DMS53 treated with DMSO at 0.1 percent for 48 hours (cell line): Measurements from ENCODE around the gene PARD3.
"Not testable (repeated sequence)": the region's sequence is repeated elsewhere in the genome, so short reads cannot be mapped to it uniquely, and the experiment has no call there.

Source experiments
- DNase-seq: peaks from one replicate; lab custom pipeline; 2025; ENCODE audit not compliant: unreplicated experiment; lab: John Stamatoyannopoulos, UW

Gene PARD3

DNA sequence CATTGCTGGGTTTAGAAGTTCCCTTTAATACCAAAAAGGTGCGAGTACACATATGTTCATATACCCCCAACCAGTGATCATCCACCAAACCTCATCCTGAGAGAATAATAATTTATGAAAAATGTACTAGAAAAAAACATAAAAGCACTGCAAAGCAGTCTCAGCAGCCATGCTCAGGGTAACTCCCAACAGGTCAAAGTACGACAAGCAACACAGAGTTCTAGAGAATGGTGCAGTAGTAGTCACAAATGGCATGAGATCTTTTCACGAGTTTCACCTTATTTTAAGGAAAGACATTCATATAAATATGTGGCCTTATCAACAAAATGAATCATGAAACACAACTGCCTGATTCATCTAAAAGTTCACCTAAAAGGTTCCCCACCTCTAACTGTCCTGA, 338.5 kb downstream of the PARD3 start:
- DNase-seq = no peak

DNA sequence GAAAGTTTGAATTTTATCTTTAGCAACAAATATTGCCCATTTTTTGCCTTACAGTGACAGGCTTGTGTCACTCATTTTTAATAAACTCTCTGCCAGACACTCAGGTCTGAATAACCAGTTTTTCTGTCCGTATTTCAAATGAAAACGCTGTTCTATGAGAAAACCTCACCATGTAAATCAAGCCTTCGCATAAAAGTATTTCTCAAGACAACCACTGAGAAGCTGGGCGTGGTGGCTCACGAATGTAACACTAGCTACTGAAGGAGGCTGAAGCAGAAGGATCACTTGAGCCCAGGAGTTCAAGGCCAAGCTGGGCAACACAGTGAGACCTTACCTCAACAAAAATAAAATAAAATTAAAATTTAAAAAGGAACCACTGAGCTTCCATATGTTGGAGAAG, 339.3 kb downstream of the PARD3 start:
- no peak for DNase-seq

DNA sequence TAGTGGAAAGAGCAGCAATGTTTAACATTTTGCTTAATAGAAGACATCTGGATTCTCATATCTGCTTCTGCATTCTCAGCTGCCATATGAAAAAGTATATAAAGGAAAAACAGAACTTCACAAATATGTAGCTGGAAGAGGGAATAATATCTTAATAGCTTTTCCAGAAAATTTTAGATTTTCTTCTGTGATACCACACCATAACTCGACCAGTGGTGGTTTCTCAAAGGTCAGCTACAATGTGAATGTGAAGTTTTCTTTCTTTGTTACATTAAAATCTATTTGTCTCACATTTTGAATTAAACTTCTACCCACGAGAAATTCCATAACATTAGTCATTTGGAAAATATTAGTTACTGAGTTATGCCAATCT, 339.8 kb downstream of the PARD3 start:
- DNase-seq = no peak

DNA sequence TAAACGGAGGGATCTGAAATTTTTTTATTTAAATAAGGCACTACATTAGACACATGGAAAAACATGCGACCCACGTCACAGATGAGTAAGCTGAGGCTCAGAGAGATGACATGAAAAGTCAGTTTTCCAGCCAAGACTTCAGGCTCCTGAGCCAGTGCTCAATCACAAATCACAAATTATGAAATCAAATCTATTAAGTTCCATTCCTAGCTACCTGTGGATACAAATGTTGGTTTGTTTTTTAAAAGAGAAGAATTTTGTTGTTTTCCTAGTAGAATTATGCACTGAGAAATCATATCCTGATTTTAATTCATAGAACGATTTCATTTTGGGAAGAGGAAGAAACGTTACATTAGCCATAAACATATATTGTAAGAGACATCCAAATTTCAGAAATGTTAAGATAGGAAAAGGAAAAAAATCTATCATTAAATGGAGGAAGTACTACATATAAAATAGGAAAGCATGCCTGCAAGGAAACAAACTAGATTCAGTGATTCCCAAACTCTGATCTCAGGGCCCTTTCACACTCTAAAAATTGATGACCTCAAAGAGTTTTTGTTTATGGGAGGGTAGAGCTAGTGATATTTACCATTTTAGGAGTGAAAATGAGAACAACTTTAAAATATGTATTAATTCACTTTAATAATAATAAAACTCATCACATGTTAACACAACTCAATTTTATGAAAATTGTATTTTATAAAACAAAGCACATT, 340.4 kb downstream of the PARD3 start:
- no peak for DNase-seq

DNA sequence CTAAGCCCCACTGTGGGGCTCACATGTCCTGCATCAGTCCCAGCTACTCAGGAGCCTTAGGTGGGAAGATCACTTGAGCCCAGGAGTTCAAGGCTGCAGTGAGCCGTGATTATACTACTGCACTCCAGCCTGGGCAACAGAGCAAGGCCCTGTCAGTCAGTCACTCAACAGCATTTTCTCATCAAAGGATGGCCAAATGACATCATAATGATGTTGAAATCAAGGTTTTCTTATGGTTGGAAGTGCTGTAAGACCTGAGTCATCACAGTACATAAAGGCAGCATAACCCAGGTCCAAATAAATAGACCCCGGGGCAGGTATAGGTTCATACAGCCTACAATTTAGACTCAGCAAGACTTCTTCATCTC, 341.1 kb downstream of the PARD3 start:
- DNase-seq = no peak

DNA sequence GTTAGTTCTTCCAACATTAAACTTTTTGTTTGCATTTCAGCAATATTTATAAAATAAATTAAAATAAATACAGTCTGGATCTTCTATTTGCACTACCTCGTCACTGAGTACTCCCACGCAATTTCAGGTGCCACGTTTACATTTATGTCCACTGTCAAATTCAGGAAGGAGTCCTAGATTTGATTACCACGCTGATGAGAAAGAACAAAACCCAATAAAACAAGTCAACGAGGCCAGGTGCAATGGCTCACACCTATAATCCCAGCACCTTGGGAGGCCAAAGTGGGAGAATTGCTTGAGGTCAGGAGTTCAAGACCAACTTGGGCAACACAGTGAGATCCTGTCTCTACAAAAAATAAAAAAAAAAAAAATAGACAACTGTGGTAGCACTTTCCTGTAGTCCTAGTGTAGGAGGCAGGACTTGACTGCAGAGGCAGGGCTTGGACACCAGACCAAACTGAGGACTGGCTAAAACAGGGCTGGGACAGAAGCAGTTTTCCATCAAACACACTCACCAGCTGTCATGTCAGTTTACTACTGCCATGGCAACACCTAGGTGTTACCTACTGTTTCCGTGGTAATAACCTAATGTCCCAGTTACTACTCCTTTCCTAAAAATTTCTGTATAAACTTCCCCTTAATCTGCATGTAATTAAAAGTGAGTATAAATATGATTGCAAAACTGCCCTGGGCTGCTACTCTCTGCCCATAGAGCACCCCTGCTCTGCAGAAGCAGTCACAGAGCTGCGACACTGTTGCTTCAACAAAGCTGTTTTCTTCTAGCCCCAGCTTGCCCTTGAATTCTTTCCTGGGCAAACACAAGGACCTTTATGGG, 341.7 kb downstream of the PARD3 start:
- no peak for DNase-seq

DNA sequence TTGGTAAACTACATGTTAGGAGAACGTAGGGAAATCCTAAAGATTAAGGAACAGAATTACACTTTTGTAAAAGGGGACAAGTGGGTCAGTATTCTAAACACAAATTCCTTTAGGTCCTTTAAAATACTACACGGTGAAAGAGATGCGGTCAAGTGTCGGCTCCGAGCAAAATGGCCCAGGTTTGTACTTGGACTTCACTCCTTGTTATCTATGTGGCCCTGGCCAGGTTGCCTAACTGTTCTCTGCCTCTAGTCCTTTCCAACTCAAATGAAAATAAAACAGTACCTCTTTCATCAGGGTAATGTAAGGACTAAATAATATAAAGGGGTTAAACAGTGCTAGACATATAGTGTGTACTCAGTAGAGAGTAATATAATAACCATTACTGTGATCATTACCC, 344.8 kb downstream of the PARD3 start:
- DNase-seq = no peak

DNA sequence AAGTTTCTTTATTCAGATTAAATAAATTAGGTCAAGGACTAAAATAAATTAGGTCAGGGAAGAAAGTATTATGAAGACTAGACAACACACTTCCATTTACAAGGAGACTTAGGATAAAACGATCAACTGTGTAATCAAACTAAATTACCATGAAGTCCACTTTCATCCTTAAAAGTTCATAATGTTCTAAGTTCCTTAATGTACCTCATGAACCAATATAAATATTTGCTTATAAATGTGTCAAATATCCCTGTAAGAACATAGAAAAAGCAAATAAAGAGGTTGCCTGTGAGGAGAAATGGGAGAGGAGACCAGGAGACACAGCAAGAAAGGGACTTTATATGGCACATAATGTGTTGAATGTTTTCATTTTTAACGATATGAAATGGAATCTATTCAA, 345.6 kb downstream of the PARD3 start:
- DNase-seq = no peak

DNA sequence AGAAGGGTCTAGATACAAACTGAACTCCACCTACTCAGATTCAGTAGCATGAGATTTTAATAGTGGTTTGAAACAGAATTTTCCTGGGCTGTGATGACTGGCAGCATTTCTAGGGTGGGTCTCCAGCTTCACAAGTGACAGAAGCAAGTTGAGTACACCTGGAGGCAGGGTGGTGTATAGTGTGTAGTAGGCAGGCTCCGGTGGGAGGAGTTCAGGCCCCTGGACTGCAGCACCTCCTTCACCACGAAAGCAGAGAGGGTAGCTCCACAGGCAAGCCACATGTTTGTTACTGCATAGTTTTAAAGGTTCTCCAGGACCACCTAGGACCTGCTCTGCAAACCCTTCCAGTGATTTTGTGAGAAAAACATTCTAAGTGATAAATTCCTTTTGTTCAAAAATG, 347.2 kb downstream of the PARD3 start:
- no peak for DNase-seq

DNA sequence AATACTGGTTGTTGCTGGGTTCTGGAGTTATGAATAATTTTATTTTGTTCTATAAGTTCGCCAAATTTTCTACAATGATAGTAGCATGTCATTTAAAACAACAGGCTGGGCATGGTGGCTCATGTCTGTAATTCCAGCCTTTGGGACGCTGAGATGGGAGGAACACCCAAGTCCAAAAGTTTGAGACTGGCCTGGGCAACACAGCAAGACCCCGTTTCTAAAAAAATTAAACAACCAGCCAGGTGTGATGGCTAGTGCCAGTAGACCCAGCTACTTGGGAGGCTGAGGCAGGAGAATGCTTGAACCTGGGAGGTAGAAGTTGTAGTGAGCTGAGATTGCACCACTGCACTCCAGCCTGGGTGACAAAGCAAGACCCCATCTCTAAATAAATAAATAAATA, 347.7 kb downstream of the PARD3 start:
- no peak for DNase-seq

DNA sequence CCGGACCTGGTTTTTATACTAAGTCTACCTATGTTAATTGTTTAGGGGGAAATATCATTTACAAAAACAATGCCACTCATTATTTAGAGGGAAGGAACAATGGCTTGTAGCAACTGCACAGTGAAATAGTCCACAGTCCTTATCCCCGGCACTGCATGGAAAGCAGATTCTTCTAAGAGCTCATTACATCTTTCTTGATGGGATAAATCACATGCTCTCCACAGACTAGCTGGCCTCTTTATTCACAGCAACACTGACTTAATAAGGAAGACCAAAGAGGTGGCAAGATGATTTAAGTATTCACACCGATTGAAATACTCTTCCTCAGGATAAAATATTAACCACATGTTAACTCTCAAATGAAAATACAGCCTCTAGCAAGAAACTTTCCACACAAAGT, 349.4 kb downstream of the PARD3 start:
- no peak for DNase-seq

DNA sequence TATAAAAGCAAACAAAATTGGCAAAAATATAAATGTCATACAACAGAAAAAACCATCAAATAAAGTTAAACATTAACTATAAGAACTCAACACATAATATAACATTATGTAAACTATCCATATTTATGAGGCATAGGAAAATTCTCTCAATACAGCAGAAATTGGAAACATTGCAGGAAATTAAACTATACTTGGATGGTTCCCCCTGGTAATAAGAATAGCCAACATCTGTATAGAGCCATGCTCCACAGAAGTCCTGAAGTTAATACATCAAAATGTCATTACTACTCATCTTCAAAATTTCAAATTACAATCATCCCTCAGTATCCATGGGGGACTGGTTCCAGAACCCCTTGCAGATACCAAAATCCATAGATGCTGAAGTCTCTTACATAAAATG, 350.5 kb downstream of the PARD3 start:
- DNase-seq = no peak

DNA sequence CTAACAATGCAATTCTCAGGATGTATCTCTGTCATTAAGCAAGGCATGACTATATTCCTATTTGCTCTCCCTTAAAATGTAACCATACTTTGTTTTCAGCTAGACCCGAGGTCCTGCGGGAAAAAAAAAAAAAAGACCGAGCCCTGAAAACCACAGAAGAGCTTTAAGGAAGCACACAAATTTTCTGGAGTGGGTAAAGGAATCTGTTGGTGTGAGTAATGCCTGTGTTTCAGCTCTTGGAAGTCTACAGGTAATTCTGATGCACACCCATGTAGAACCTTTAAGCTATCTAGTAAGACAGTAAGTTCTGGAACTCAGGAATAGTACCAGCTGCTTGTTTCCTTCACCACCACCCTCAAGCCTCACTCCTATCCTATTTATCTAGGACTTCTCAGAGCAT, 351.1 kb downstream of the PARD3 start:
- DNase-seq = no peak

DNA sequence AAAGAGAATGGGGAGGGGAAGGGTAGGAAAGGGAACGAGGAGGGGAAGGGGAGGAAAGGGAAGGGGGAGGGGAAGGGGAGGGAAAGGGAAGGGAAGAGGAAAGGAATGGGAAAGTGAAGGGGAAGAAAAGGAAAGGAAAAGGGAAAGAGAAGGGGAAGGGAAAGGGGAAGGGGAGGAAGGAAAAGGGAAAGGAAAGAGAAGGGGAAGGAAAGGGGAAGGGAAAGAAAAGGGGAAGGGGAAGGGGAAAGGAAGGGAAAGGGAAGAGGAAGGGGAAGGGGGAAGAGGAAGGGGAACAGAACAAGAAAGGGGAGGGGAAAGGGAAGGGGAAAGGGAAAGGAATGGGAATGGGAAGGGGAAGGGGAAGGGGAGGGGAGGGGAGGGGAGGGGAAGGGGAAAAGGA, 352.1 kb downstream of the PARD3 start:
- no peak for DNase-seq

DNA sequence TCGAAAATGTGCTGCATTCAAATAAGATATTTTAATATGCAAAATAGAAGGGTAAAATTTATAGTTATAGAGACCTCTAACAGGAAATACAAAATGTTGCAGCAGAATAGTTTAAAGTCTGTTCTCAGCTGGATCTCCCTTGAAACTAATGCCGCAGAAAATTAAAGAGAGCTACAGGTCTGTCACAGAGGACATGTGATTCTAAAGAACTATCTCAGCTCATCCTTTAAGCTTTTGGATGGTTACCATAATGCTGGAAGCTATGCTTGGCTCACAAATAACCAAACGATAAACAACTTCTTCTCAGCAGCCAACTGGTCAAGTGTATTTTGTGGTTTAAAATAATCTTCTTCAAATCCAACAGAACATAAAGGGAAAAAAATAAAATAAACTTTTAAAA, 353.0 kb downstream of the PARD3 start:
- DNase-seq = no peak

DNA sequence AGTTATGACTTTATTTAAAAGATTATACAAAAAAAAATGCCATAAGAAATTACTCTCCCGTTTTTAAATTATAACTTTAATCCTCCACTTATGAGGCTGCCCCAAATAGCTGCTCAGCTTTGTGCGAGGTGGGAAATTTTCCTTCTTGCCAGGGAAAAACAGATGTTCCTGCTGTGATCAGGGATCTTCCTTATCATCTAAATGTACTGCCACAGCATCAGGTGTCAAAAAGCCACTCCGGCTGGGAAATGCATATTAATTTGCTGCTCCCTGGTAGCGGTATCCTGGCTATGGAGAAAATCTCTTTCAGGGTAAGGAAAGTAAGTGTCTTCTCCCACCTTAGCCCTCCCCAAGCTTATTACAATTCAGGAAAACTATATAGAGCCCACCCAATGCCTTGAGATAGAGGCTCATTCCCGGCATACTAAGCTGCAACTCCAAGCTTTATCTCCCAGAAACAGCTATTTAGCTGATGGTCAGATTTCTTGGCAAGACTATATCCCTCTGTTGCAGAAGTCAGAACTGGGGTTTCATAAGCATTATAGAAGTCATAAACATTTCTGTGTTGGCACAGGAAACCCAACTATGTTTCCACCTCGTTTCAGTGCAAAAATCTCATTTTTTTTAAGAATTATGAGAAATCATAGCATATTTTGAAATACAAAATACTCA, 360.4 kb downstream of the PARD3 start:
- no peak for DNase-seq

DNA sequence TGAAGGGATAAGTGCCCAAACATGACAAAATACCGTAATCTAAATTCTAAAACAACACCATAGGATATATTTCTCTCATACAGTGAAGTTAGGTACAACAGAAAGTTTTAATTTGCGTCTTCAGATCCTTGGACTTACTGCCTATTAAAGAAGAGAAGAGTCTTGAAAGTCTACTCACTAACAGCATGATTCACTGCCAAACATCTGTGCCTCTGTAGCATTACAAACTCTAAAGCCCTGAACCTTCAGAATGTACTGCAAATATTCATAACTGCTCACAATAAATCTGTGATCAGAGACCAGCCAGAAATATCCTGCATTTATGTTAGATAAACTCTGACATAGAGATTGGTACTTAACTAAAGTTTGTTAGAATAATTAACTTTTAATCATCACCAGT, 365.3 kb downstream of the PARD3 start:
- no peak for DNase-seq

DNA sequence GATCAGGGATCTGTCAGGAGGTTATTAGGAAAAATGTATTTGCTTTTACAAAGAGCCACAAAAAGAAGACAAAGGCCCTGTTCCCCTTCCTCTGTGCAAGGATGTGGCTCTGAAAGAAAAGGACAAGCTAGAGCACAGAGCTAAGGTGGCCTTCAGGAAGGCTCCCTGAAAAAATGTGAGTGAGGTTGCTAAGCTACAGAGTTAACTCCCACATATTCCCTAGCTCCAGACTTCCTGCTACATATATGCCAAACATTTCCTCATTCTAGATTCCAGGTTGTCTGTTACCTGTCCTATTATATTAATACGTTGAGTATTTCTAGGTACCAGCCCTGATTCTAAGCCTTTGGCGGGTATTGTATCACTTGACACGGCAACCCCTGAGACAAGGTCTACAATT, 369.0 kb downstream of the PARD3 start:
- DNase-seq = no peak

DNA sequence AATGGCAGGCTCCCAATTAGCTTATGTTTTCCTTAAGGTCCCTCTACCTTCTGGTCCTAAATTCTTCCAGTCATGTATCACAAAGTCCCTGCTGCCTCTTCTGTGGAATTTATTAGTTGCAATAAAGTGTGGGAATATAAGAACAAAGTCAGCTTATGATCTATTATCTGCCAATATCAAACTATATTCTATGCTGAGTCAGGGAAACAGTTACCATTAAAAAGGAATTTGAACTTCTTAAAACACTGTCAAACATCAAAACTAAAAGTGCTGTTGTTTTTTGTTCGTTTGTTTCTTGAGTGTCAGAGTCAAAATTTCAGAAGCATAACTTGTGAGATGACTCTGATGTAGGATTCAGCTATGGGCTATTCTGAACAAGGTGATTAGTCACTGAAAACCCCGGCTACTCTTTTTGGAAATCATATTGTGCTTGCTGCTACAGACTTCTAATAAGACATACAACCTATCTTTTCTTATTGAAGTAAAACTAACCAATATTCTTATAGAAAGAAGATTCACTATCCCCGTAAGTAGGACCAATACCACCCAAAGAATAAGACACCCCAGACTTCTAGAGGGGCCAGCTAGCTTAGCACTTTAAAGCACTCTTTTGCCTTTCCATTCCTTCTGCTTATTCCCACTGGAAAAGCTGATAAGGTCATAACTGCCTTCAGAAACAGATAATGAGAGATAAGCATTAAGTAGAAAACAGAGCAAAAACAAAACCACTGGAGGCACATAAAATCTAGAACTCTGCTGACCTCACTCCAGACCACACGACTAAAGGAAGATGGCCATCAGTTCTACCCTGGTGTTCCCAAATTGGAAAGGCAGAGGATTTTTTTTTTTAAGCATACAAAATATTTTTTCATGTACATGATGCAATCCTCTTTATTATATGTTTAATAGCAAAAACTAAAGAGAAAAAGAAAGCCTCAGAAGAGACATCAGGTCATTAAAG, 370.6 kb downstream of the PARD3 start:
- DNase-seq = no peak

DNA sequence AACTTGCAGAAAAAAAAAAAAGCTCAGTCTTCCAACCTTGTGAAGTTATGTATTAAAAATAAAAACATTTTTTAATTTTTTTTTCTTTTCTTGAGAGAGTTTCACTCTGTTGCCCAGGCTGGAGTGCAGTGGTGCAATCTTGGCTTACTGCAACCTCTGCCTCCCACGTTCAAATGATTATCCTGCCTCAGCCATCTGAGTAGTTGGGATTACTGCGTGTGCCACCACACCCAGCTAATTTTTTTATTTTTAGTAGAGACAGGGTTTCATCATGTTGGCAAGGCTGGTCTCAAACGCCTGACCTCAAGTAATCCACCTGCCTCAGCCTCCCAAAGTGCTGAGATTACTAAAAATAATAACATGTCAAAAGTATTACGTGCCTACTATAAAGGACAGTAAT, 375.7 kb downstream of the PARD3 start:
- not testable (repeated sequence) for DNase-seq

DNA sequence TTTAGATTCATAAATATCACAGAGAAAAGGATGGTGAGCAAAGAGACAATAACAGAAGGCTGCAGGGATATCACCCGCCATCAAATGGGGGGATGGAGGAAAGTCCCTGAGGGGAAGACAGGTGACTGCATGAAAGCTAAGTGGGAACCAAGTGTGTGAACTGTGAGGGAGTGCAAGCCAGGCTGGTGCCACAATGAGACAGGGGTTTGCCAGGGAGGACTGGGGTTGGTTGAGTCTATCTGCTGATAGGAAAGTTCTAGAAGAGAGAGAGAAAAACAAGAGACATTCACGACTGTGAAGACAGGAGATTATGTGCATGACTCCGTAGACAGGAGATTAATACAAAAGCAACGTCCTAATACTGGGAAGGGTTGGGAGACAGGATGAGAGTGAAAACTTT, 376.4 kb downstream of the PARD3 start:
- DNase-seq = no peak
